HL-60 (cell line): Measurements from ENCODE around the gene YAE1.

Experiments used
- DNase-seq, 2 experiments: peaks; one replicate each; pipeline ENCODE4 v3.0.0-alpha.2; 2010 to 2020; ENCODE audit warnings: low read depth in 1 of 2, low spot score in 1 of 2
- H3K27ac ChIP-seq: fragments of 250-450 bp; sonication (Bioruptor Pico); replicated peaks from 2 replicates; pipeline ENCODE4 v1.5.1; 2020; ENCODE audit warnings: mild to moderate bottlenecking, moderate library complexity
- H3K27me3 ChIP-seq: fragments of 250-450 bp; sonication (Bioruptor Pico); 2 replicates; pipeline ENCODE4 v1.5.1; 2021; ENCODE audit warnings: mild to moderate bottlenecking, moderate library complexity; ENCODE audit not compliant: insufficient read depth, poor library complexity, severe bottlenecking
- H3K4me3 ChIP-seq: replicated peaks from 2 replicates; pipeline ENCODE4 v1.5.1; 2011; ENCODE audit warnings: mild to moderate bottlenecking, control low read depth, low read length; ENCODE audit not compliant: insufficient read depth
- CTCF ChIP-seq: IDR thresholded peaks from one replicate; pipeline ENCODE4 v1.5.1; 2011; ENCODE audit warnings: low read length, control low read depth, inconsistent platforms; ENCODE audit not compliant: insufficient read depth
- GABPA ChIP-seq: IDR thresholded peaks from 2 replicates; pipeline ENCODE4 v1.6.1; 2012; ENCODE audit warnings: low read depth
- POLR2AphosphoS5 ChIP-seq: IDR thresholded peaks from 2 replicates; pipeline ENCODE4 v1.6.1; 2012; ENCODE audit warnings: low read depth
- REST ChIP-seq: IDR thresholded peaks from 2 replicates; pipeline ENCODE4 v1.6.1; 2012; ENCODE audit warnings: low read depth; ENCODE audit not compliant: insufficient replicate concordance
- SPI1 ChIP-seq: IDR thresholded peaks from 2 replicates; pipeline ENCODE4 v1.6.1; 2012; ENCODE audit warnings: low read depth, mild to moderate bottlenecking, borderline replicate concordance

The YAE1 gene

GRCh38 chr7:39609935-39610263 is 43.7 kb downstream of the YAE1 start:
- TF ChIP-seq REST: no peak
- TF ChIP-seq GABPA: no peak
- no peak for TF ChIP-seq CTCF
- no peak for TF ChIP-seq SPI1
- no peak for TF ChIP-seq POLR2AphosphoS5
- Histone ChIP-seq H3K27me3 (no peaks in the 10 kb centered on the region), H3K27ac (no peak overlapping the region), H3K4me3 (peak overlapping the region; percentile 20)
- no peak for DNase-seq

GRCh38 chr7:39613577-39613976 is 47.4 kb downstream of the YAE1 start:
- DNase-seq: no peak
- Histone ChIP-seq H3K27me3 (no peaks in the 10 kb centered on the region), H3K4me3 (no peak overlapping the region), H3K27ac (no peak overlapping the region)
- TF ChIP-seq CTCF: no peak

- Histone ChIP-seq H3K27ac (no peak overlapping the region), H3K27me3 (no peaks in the 10 kb centered on the region)
Observed at GRCh38 chr7:39614299-39614698, 48.1 kb downstream of the YAE1 start.

GRCh38 chr7:39615350-39615975 is 49.3 kb downstream of the YAE1 start:
- TF ChIP-seq GABPA (no peak), REST (no peak), POLR2AphosphoS5 (no peak)
- DNase-seq: no peak
- H3K4me3 ChIP-seq: no peak overlapping the region
- H3K27me3 ChIP-seq: no peaks in the 10 kb centered on the region
- no peak overlapping the region for H3K27ac ChIP-seq

More at GRCh38 chr7:39614299-39614698, 48.1 kb downstream of the YAE1 start:
- no peak for DNase-seq
- no peak for TF ChIP-seq SPI1
- TF ChIP-seq GABPA: no peak
- TF ChIP-seq CTCF: no peak
- TF ChIP-seq POLR2AphosphoS5: no peak
- no peak overlapping the region for H3K4me3 ChIP-seq
